Stimulated activated CD4-positive, alpha-beta T cell treated with anti-CD3 and anti-CD28 coated beads, Interleukin-1b, Interleukin-23, amount 100 ng/mL, for 24 hours (primary cell): ENCODE measurements around the gene TMSB15C.

Source experiments
- DNase-seq, 4 experiments: peaks; one replicate each; pipeline ENCODE4 v3.0.0-alpha.2; 2020; ENCODE audit warnings: low read depth in 4 of 4, low spot score in 1 of 4

Gene TMSB15C

GRCh38 chrX:104047171-104047570, 28.9 kb downstream of the TMSB15C start:
- no peak for DNase-seq

- no peak for DNase-seq
These were observed 30.4 kb downstream of the TMSB15C start for GRCh38 chrX:104045642-104046041.

GRCh38 chrX:104041003-104041402, 35.0 kb downstream of the TMSB15C start:
- DNase-seq = no peak

- DNase-seq = no peak
These were observed 36.1 kb downstream of the TMSB15C start, which contains the start of gene H2BW2 for GRCh38 chrX:104039689-104040505. H2BW2 (plus strand) TSS chrX:104039956; CDS start chrX:104039995, 39 bp downstream.
